ENCODE data around the gene CCND3. TPM values are rescaled to one million over a fixed set of nuclear protein-coding genes. Genes with fewer than 3 reads are reported as not detected.

The CCND3 gene
- polyA plus RNA-seq, 1 experiment, result 25.8 TPM

- CTCF ChIA-PET, result interaction anchor here (1.0 to 6.9 kb wide), 4 partner anchors 18 to 149 kb away, joined by 3 to 34 read pairs (median 6); partner anchors contain the start of genes BYSL and MED20
Measured at GRCh38 chr6:41895300-41896233, 46.0 kb downstream of the CCND3 start, which contains the start of gene USP49. Gene USP49, minus strand, starts transcription at chr6:41895375. Its CDS starts 88,392 bp downstream, at chr6:41806983.

GRCh38 chr6:41894366-41895299 lies 47.0 kb downstream of the CCND3 start:
- Histone ChIP-seq H3K27ac (ENCODE audit: low read depth, low read length) (no peak overlapping the region), H3K4me3 (ENCODE audit: low read depth, low read length) (peak overlapping the region; percentile 80), H3K27me3 (ENCODE audit: control insufficient read depth, insufficient read depth, low read length) (no peaks in the 10 kb centered on the region), H3K9me3 (ENCODE audit: control insufficient read depth, insufficient read depth, low read length) (no peaks in the 10 kb centered on the region)
- POLR2A ChIA-PET, result interaction anchor here (0.5 to 2.5 kb wide), 4 partner anchors 26 to 150 kb away, joined by 3 to 10 read pairs (median 3); partner anchors contain the start of genes BYSL, MED20 and TOMM6
- CTCF ChIA-PET, result interaction anchor here (0.8 to 6.9 kb wide), 5 partner anchors 26 to 150 kb away, joined by 3 to 34 read pairs (median 4); partner anchors contain the start of genes BYSL and MED20
- no peak for DNase-seq (ENCODE audit: low read depth, low spot score)
- no peak for TF ChIP-seq CTCF (IDR thresholded peaks at IDR 0.05; ENCODE audit: low read depth, low read length)

More at GRCh38 chr6:41895300-41896233, 46.0 kb downstream of the CCND3 start, which contains the start of gene USP49:
- peak; percentile 56 for DNase-seq (ENCODE audit: low read depth, low spot score)
- Histone ChIP-seq H3K9me3 (ENCODE audit: control insufficient read depth, insufficient read depth, low read length) (no peaks in the 10 kb centered on the region), H3K27me3 (ENCODE audit: control insufficient read depth, insufficient read depth, low read length) (no peaks in the 10 kb centered on the region), H3K4me3 (ENCODE audit: low read depth, low read length) (peak within 1 kb of the TSS; percentile 80), H3K27ac (ENCODE audit: low read depth, low read length) (peak within 1 kb of the TSS; percentile 92)
- POLR2A ChIA-PET, result interaction anchor here (0.5 to 2.5 kb wide), 4 partner anchors 25 to 149 kb away, joined by 3 to 10 read pairs (median 3); partner anchors contain the start of genes BYSL, MED20 and TOMM6
- TF ChIP-seq CTCF (IDR thresholded peaks at IDR 0.05; ENCODE audit: low read depth, low read length), result no peak

- Histone ChIP-seq H3K4me3 (ENCODE audit: low read depth, low read length) (no peak overlapping the region), H3K27ac (ENCODE audit: low read depth, low read length) (no peak overlapping the region), H3K27me3 (ENCODE audit: control insufficient read depth, insufficient read depth, low read length) (no peaks in the 10 kb centered on the region), H3K9me3 (ENCODE audit: control insufficient read depth, insufficient read depth, low read length) (no peaks in the 10 kb centered on the region)
- TF ChIP-seq CTCF (IDR thresholded peaks at IDR 0.05; ENCODE audit: low read depth, low read length), result no peak
- DNase-seq (ENCODE audit: low read depth, low spot score), result no peak
- POLR2A ChIA-PET, result no interaction called here
- CTCF ChIA-PET, result interaction anchor here (1.2 to 6.9 kb wide), 3 partner anchors 13 to 92 kb away, joined by 3 to 34 read pairs (median 5); partner anchors contain the start of genes BYSL and MED20
Measured at GRCh38 chr6:41892921-41893564, 48.6 kb downstream of the CCND3 start.

GRCh38 chr6:41887331-41887751 lies 54.3 kb downstream of the CCND3 start:
- CTCF ChIA-PET, result interaction anchor here (0.7 to 1.6 kb wide), 5 partner anchors 34 to 204 kb away, joined by 3 to 6 read pairs (median 4); partner anchors contain the start of genes BYSL, MED20 and TOMM6
- no peak for DNase-seq (ENCODE audit: low read depth, low spot score)

More at GRCh38 chr6:41887331-41887751, 54.3 kb downstream of the CCND3 start:
- POLR2A ChIA-PET, result no interaction called here
- H3K9me3 ChIP-seq (ENCODE audit: control insufficient read depth, insufficient read depth, low read length), result no peaks in the 10 kb centered on the region
- no peaks in the 10 kb centered on the region for H3K27me3 ChIP-seq (ENCODE audit: control insufficient read depth, insufficient read depth, low read length)
- no peak for TF ChIP-seq CTCF (IDR thresholded peaks at IDR 0.05; ENCODE audit: low read depth, low read length)
- H3K4me3 ChIP-seq (ENCODE audit: low read depth, low read length), result no peak overlapping the region
- no peak overlapping the region for H3K27ac ChIP-seq (ENCODE audit: low read depth, low read length)
